GM23338 (cell line): ENCODE data around the gene PTGDR2. TPM values are rescaled to one million over a fixed set of nuclear protein-coding genes. Genes with fewer than 3 reads are reported as not detected.
A peak's percentile ranks its signal among the peaks of the same experiment; 100 is the strongest.

ENCODE experiments used
- ATAC-seq: fragments of 200-7000 bp; cut with Tn5 transposase; 3 replicates; pipeline ENCODE4 v1.9.1; 2020
- DNase-seq: peaks from one replicate; pipeline ENCODE4 v3.0.0-alpha.2; 2015; ENCODE audit warnings: low spot score
- H2AFZ ChIP-seq: fragments of 200-600 bp; sonication (generic); 2 replicates; pipeline ENCODE4 v1.8.0; 2016; ENCODE audit warnings: antibody characterized with exemption, mild to moderate bottlenecking, moderate library complexity
- H3F3A ChIP-seq: fragments of 200-600 bp; sonication (generic); replicated peaks from 2 replicates; pipeline ENCODE4 v1.8.0; 2017; ENCODE audit warnings: antibody characterized with exemption, mixed run types, low read depth
- H3K27ac ChIP-seq: fragments of 200-600 bp; sonication (generic); 2 replicates; pipeline ENCODE4 v1.6.1; 2016; ENCODE audit warnings: low read depth
- H3K27me3 ChIP-seq: fragments of 200-600 bp; sonication (generic); 2 replicates; pipeline ENCODE4 v1.8.0; 2016; ENCODE audit warnings: mild to moderate bottlenecking, mixed run types, moderate library complexity; ENCODE audit not compliant: insufficient read depth
- H3K36me3 ChIP-seq: fragments of 200-600 bp; sonication (generic); 2 replicates; pipeline ENCODE4 v1.8.0; 2016; ENCODE audit warnings: mild to moderate bottlenecking; ENCODE audit not compliant: insufficient read depth
- H3K4me1 ChIP-seq: fragments of 200-600 bp; sonication (generic); 2 replicates; pipeline ENCODE4 v1.8.0; 2016; ENCODE audit warnings: mild to moderate bottlenecking, moderate library complexity; ENCODE audit not compliant: insufficient read depth
- H3K4me2 ChIP-seq: fragments of 200-600 bp; sonication (generic); 2 replicates; pipeline ENCODE4 v1.7.1; 2017; ENCODE audit warnings: mixed run types
- H3K4me3 ChIP-seq: fragments of 200-600 bp; sonication (generic); 2 replicates; pipeline ENCODE4 v1.6.1; 2016; ENCODE audit warnings: mixed run types
- H3K79me2 ChIP-seq: fragments of 200-600 bp; sonication (generic); replicated peaks from 2 replicates; pipeline ENCODE4 v1.8.0; 2017; ENCODE audit warnings: mild to moderate bottlenecking; ENCODE audit not compliant: insufficient read depth
- H3K9me2 ChIP-seq: fragments of 200-600 bp; sonication (generic); 2 replicates; pipeline ENCODE4 v1.8.0; 2017; ENCODE audit not compliant: insufficient read depth
- H4K20me1 ChIP-seq: fragments of 200-600 bp; sonication (generic); replicated peaks from 2 replicates; pipeline ENCODE4 v1.8.0; 2017; ENCODE audit warnings: mild to moderate bottlenecking; ENCODE audit not compliant: insufficient read depth
- H3K27ac Mint-ChIP-seq: 2 replicates; pipeline ENCODE4 v1.8.0; 2020; ENCODE audit warnings: inconsistent platforms, mild to moderate bottlenecking, moderate library complexity, mixed read lengths
- H3K27me3 Mint-ChIP-seq: 3 replicates; pipeline ENCODE4 v1.8.0; 2022; ENCODE audit warnings: low read depth, mild to moderate bottlenecking, moderate library complexity, mixed read lengths, inconsistent platforms; ENCODE audit not compliant: insufficient read depth, poor library complexity
- H3K36me3 Mint-ChIP-seq: 3 replicates; pipeline ENCODE4 v1.8.0; 2021; ENCODE audit warnings: low read depth, mild to moderate bottlenecking, inconsistent platforms, moderate library complexity, mixed read lengths
- H3K4me1 Mint-ChIP-seq: 3 replicates; pipeline ENCODE4 v1.8.0; 2020; ENCODE audit warnings: mild to moderate bottlenecking, inconsistent platforms, mixed read lengths
- H3K4me3 Mint-ChIP-seq: 3 replicates; pipeline ENCODE4 v1.8.0; 2021; ENCODE audit warnings: moderate library complexity, mild to moderate bottlenecking, inconsistent platforms, mixed read lengths
- H3K9me3 Mint-ChIP-seq: 3 replicates; pipeline ENCODE4 v1.8.0; 2020; ENCODE audit warnings: moderate library complexity, mild to moderate bottlenecking, inconsistent platforms, mixed read lengths
- CTCF ChIP-seq, 2 experiments: fragments of 200-600 bp in 1 of 2; sonication (generic) in 1 of 2; conservative IDR thresholded peaks; 2 replicates each; pipeline versions ENCODE4 v1.5.1 to v1.6.1; 2016 to 2017; ENCODE audit warnings: antibody characterized with exemption in 2 of 2, low read depth in 2 of 2, mild to moderate bottlenecking in 2 of 2, moderate library complexity in 1 of 2
- ETS1 ChIP-seq: IDR thresholded peaks from 2 replicates; pipeline ENCODE4 v1.6.1; 2016; ENCODE audit warnings: antibody characterized with exemption
- EZH2 ChIP-seq: fragments of 200-600 bp; sonication (generic); IDR thresholded peaks from one replicate; pipeline ENCODE4 v1.8.0; 2017; ENCODE audit warnings: antibody characterized with exemption, mild to moderate bottlenecking, low read depth; ENCODE audit not compliant: unreplicated experiment
- JUNB ChIP-seq: IDR thresholded peaks from one replicate; pipeline ENCODE4 v1.6.1; 2016; ENCODE audit warnings: antibody characterized with exemption; ENCODE audit not compliant: unreplicated experiment
- NANOG ChIP-seq: IDR thresholded peaks from 2 replicates; pipeline ENCODE4 v1.6.1; 2016; ENCODE audit warnings: antibody characterized with exemption, borderline replicate concordance
- POLR2AphosphoS5 ChIP-seq: IDR thresholded peaks from 2 replicates; pipeline ENCODE4 v1.6.1; 2016; ENCODE audit warnings: antibody characterized with exemption, low read depth
- STAT1 ChIP-seq: IDR thresholded peaks from one replicate; pipeline ENCODE4 v1.6.1; 2016; ENCODE audit warnings: antibody characterized with exemption; ENCODE audit not compliant: unreplicated experiment
- ZNF114 ChIP-seq: fragments of 250-450 bp; sonication (Bioruptor Pico); IDR thresholded peaks from 2 replicates; pipeline ENCODE4 v1.5.0; 2020; ENCODE audit warnings: mild to moderate bottlenecking, moderate library complexity
- polyA plus RNA-seq: library from polyadenylated mRNA; unstranded; fragments of >200 nt; fragmentation: Nextera tagmentation; extraction: Ambion mirVana; gene quantifications from 2 replicates; pipeline ENCODE4 v1.2.1, GENCODE V29; 2016
- total RNA-seq: library from RNA; depleted of rRNA; stranded (reverse); fragments of >200 nt; shearing (Covaris generic); gene quantifications from 2 replicates; pipeline ENCODE4 v1.2.3, GENCODE V29; 2014

Gene PTGDR2
- total and polyA plus RNA-seq, 2 experiments from 2014 or later, result 0.24 to 0.73 TPM

- peaks cover 15% of the 10 kb centered on the region for H3K4me1 Mint-ChIP-seq
- H3K27me3 Mint-ChIP-seq, result peaks cover 17% of the 10 kb centered on the region
- Histone ChIP-seq H3K36me3 (no peaks in the 10 kb centered on the region; the same call in 1 of the 2 replicates), H3K4me2 (peak overlapping the region; percentile 83), H4K20me1 (no peaks in the 10 kb centered on the region; the same call in 1 of the 2 replicates), H3K9me2 (no peaks in the 10 kb centered on the region), H3K27me3 (peaks cover 23% of the 10 kb centered on the region), H3K4me1 (0 out of 2 replicates have a peak, but pooled peaks cover 5% of the 10 kb centered on the region), H3K4me3 (peak overlapping the region; percentile 54), H2AFZ (peak overlapping the region; percentile 72), H3K79me2 (no peaks in the 10 kb centered on the region), H3K27ac (no peak overlapping the region), H3F3A (peaks cover 9% of the 10 kb centered on the region; the same call in 1 of the 2 replicates)
- TF ChIP-seq EZH2 (peak; percentile 14), POLR2AphosphoS5 (0 out of 2 replicates have a peak, but pooled peaks have one; percentile 8), JUNB (no peak), ETS1 (no peak)
- peak; percentile 87 for ATAC-seq
- peaks cover 41% of the 10 kb centered on the region for H3K36me3 Mint-ChIP-seq
- H3K9me3 Mint-ChIP-seq, result no peaks in the 10 kb centered on the region; the same call in 2 of the 3 replicates
- peak; percentile 77 for DNase-seq
- H3K27ac Mint-ChIP-seq, result 0 out of 2 replicates have a peak overlapping the region, but pooled peaks have one; percentile 13
- H3K4me3 Mint-ChIP-seq, result peak overlapping the region; percentile 58
Measured at GRCh38 chr11:60852117-60852981, 3.4 kb downstream of the PTGDR2 start.

GRCh38 chr11:60851327-60852104 lies 4.2 kb downstream of the PTGDR2 start:
- no peaks in the 10 kb centered on the region; the same call in 2 of the 3 replicates for H3K9me3 Mint-ChIP-seq
- peaks cover 17% of the 10 kb centered on the region for H3K27me3 Mint-ChIP-seq
- H3K4me3 Mint-ChIP-seq, result peak overlapping the region; percentile 58; the same call in 2 of the 3 replicates
- Histone ChIP-seq H4K20me1 (peaks cover 4% of the 10 kb centered on the region; the same call in 1 of the 2 replicates), H3K36me3 (no peaks in the 10 kb centered on the region; the same call in 1 of the 2 replicates), H3K27ac (no peak overlapping the region), H3F3A (peaks cover 9% of the 10 kb centered on the region; the same call in 1 of the 2 replicates), H3K79me2 (peaks cover 5% of the 10 kb centered on the region; the same call in 1 of the 2 replicates), H3K9me2 (no peaks in the 10 kb centered on the region), H3K27me3 (peaks cover 23% of the 10 kb centered on the region), H3K4me1 (0 out of 2 replicates have a peak, but pooled peaks cover 5% of the 10 kb centered on the region), H3K4me2 (peak overlapping the region; percentile 83), H2AFZ (no peak overlapping the region), H3K4me3 (peak overlapping the region; percentile 54; the same call in 1 of the 2 replicates)
- peaks cover 15% of the 10 kb centered on the region for H3K4me1 Mint-ChIP-seq
- DNase-seq, result no peak
- H3K27ac Mint-ChIP-seq, result 0 out of 2 replicates have a peak overlapping the region, but pooled peaks have one; percentile 13
- peaks cover 47% of the 10 kb centered on the region for H3K36me3 Mint-ChIP-seq
- ATAC-seq, result 0 out of 3 replicates have a peak, but pooled peaks have one; percentile 5
- TF ChIP-seq CTCF (conservative IDR thresholded peaks at IDR 0.05; ENCODE audit: low read depth in 2 of 2), result no peak
- TF ChIP-seq POLR2AphosphoS5, result no peak
- no peak for TF ChIP-seq NANOG
- no peak for TF ChIP-seq JUNB
- no peak for TF ChIP-seq STAT1
- no peak for TF ChIP-seq ZNF114 (CRISPR knock-in tag)
- no peak for TF ChIP-seq ETS1
